HepG2 (cell line): ENCODE results near the gene MAP2K6.

Experiments used
- CTCF ChIP-seq: sonication (generic); formaldehyde crosslinking; IDR thresholded peaks from 2 replicates; pipeline ENCODE4 v1.5.0; 2020; ENCODE audit warnings: mild to moderate bottlenecking, missing genetic modification reagents, moderate library complexity
- HIVEP1 ChIP-seq: sonication (generic); formaldehyde crosslinking; IDR thresholded peaks from 2 replicates; pipeline ENCODE4 v1.4.0; 2020; ENCODE audit warnings: mild to moderate bottlenecking, missing genetic modification reagents
- RFX5 ChIP-seq: IDR thresholded peaks from 2 replicates; pipeline ENCODE4 v1.6.1; 2011; ENCODE audit warnings: low read depth, low read length, improper control_type of control experiment
- ZSCAN12 ChIP-seq: sonication (generic); formaldehyde crosslinking; IDR thresholded peaks from 2 replicates; pipeline ENCODE4 v1.9.0; 2021; ENCODE audit warnings: mild to moderate bottlenecking, missing genetic modification reagents

DNA sequence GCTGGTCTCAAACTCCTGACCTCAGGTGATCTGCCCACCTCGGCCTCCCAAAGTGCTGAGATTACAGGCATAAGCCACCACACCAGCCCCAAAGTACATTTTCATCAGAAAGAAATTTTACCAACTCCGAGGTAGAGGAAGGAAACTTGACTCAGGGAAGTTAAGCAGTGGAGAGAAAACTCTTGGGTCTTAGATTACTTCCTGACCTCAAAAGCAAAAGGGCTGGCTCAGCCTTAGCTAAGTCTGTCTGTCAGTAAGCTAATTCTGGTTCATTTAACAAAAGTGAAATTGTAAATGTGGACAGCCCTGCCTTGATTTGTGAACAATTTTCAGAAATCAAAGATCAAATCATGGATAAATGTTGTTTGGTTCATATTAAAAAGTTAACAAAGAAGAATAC, 30.6 kb downstream of the MAP2K6 start:
- TF ChIP-seq CTCF (CRISPR knock-in tag), result no peak
- no peak for TF ChIP-seq HIVEP1 (CRISPR knock-in tag)
- TF ChIP-seq ZSCAN12, result no peak
- no peak for TF ChIP-seq RFX5
